Liver (tissue), 9 donors: ENCODE data around the gene PRKN. TPM values are rescaled to one million over a fixed set of nuclear protein-coding genes. Genes with fewer than 3 reads are reported as not detected.

Experiments used
- DNase-seq: peaks from one replicate; pipeline ENCODE4 v3.0.0-alpha.2; 2017; ENCODE audit warnings: low spot score
- H3K27ac ChIP-seq, 2 donors: one replicate each; pipeline ENCODE4 v1.7.0; 2013; ENCODE audit warnings: inconsistent platforms in 2 of 2, low read length in 2 of 2, control low read depth in 1 of 2, low read depth in 1 of 2, mild to moderate bottlenecking in 1 of 2
- H3K27me3 ChIP-seq, 4 donors: one replicate each; pipeline versions ENCODE4 v1.6.1 to v1.7.0; 2013; ENCODE audit warnings: low read length in 3 of 4, inconsistent platforms in 1 of 4, mild to moderate bottlenecking in 1 of 4, moderate library complexity in 1 of 4; ENCODE audit not compliant: control insufficient read depth in 4 of 4, insufficient read depth in 4 of 4
- H3K36me3 ChIP-seq, 4 donors: one replicate each; pipeline versions ENCODE4 v1.6.1 to v1.7.0; 2013; ENCODE audit warnings: low read length in 3 of 4, mild to moderate bottlenecking in 3 of 4, low read depth in 1 of 4, moderate library complexity in 1 of 4; ENCODE audit not compliant: control insufficient read depth in 4 of 4, insufficient read depth in 3 of 4
- H3K4me1 ChIP-seq, 4 donors: one replicate each; pipeline versions ENCODE4 v1.6.1 to v1.7.0; 2013; ENCODE audit warnings: low read length in 3 of 4, mild to moderate bottlenecking in 3 of 4, moderate library complexity in 1 of 4; ENCODE audit not compliant: control insufficient read depth in 4 of 4, insufficient read depth in 4 of 4
- H3K4me3 ChIP-seq, 3 donors: one replicate each; pipeline versions ENCODE4 v1.6.1 to v1.7.0; 2013; ENCODE audit warnings: low read length in 3 of 3, control low read depth in 1 of 3, low read depth in 1 of 3, mild to moderate bottlenecking in 1 of 3
- H3K9ac ChIP-seq, 2 donors: one replicate each; pipeline ENCODE4 v1.7.0; 2013; ENCODE audit warnings: low read length in 2 of 2, mild to moderate bottlenecking in 2 of 2, moderate library complexity in 2 of 2, control low read depth in 1 of 2, low read depth in 1 of 2
- H3K9me3 ChIP-seq, 4 donors: one replicate each; pipeline versions ENCODE4 v1.6.1 to v1.7.0; 2013; ENCODE audit warnings: low read length in 3 of 4; ENCODE audit not compliant: control insufficient read depth in 4 of 4
- EGR1 ChIP-seq, 2 donors: IDR thresholded peaks; 2 replicates each; pipeline ENCODE4 v1.6.1; 2016 to 2018; ENCODE audit warnings: antibody characterized with exemption in 2 of 2, low read depth in 2 of 2
- FOXA1 ChIP-seq: IDR thresholded peaks from 2 replicates; pipeline ENCODE4 v1.6.1; 2016; ENCODE audit warnings: antibody characterized with exemption
- FOXA2 ChIP-seq: IDR thresholded peaks from 2 replicates; pipeline ENCODE4 v1.6.1; 2016; ENCODE audit warnings: antibody characterized with exemption
- GABPA ChIP-seq, 2 donors: IDR thresholded peaks in 1 of 2; conservative IDR thresholded peaks in 1 of 2; 2 replicates each; pipeline ENCODE4 v1.6.1; 2016; ENCODE audit warnings: antibody characterized with exemption in 2 of 2, mild to moderate bottlenecking in 1 of 2, moderate library complexity in 1 of 2
- HNF4A ChIP-seq, 2 donors: conservative IDR thresholded peaks; 2 replicates each; pipeline ENCODE4 v1.6.1; 2016; ENCODE audit warnings: antibody characterized with exemption in 2 of 2, mild to moderate bottlenecking in 2 of 2
- HNF4G ChIP-seq: IDR thresholded peaks from 2 replicates; pipeline ENCODE4 v1.6.1; 2016; ENCODE audit warnings: antibody characterized with exemption
- JUND ChIP-seq, 2 donors: IDR thresholded peaks; 2 replicates each; pipeline ENCODE4 v1.6.1; 2016; ENCODE audit warnings: antibody characterized with exemption in 2 of 2
- NR2F2 ChIP-seq: IDR thresholded peaks from 2 replicates; pipeline ENCODE4 v1.6.1; 2016; ENCODE audit warnings: antibody characterized with exemption
- RAD21 ChIP-seq, 2 donors: IDR thresholded peaks; 2 replicates each; pipeline ENCODE4 v1.6.1; 2016; ENCODE audit warnings: antibody characterized with exemption in 2 of 2, mild to moderate bottlenecking in 2 of 2
- RXRA ChIP-seq, 2 donors: IDR thresholded peaks; 2 replicates each; pipeline ENCODE4 v1.6.1; 2017 to 2018; ENCODE audit warnings: antibody characterized with exemption in 2 of 2, mild to moderate bottlenecking in 1 of 2
- SP1 ChIP-seq: IDR thresholded peaks from 2 replicates; pipeline ENCODE4 v1.6.1; 2018; ENCODE audit warnings: antibody characterized with exemption, mild to moderate bottlenecking
- TAF1 ChIP-seq: conservative IDR thresholded peaks from 2 replicates; pipeline ENCODE4 v1.6.1; 2016; ENCODE audit warnings: antibody characterized with exemption, mild to moderate bottlenecking
- YY1 ChIP-seq: IDR thresholded peaks from 2 replicates; pipeline ENCODE4 v1.6.1; 2016; ENCODE audit warnings: antibody characterized with exemption, mild to moderate bottlenecking
- WGBS: extraction: QIAGEN DNeasy Blood & Tissue Kit; methylation state at CpG from one replicate; pipeline ENCODE4 v1.1.7; 2013; 5-methylcytosine and 5-hydroxymethylcytosine counted together
- polyA plus RNA-seq, 2 donors: library from polyadenylated mRNA; stranded (reverse) in 1 of 2; unstranded in 1 of 2; fragments of 200-250 nt in 1 of 2; fragments of >200 nt in 1 of 2; fragmentation: Nextera tagmentation in 1 of 2; extraction: Ambion mirVana in 1 of 2; gene quantifications; one replicate each; pipeline versions ENCODE4 v1.2.1 to v1.2.3, GENCODE V29; 2013 to 2015
- total RNA-seq, 2 donors: library from RNA; depleted of rRNA; stranded (reverse); fragments of >200 nt; gene quantifications; one replicate each; pipeline ENCODE4 v1.2.3, GENCODE V29; 2014
- TF ChIP-seq, protein P1 (sequence below): IDR thresholded peaks from 2 replicates; pipeline ENCODE4 v1.6.1; 2016; ENCODE audit warnings: antibody characterized with exemption
- TF ChIP-seq, protein P2 (sequence below): IDR thresholded peaks from 2 replicates; pipeline ENCODE4 v1.6.1; 2016; ENCODE audit warnings: antibody characterized with exemption
- TF ChIP-seq, protein P3 (sequence below): fragments of 150-350 bp; IDR thresholded peaks from 2 replicates; pipeline ENCODE4 v1.5.1; 2017; ENCODE audit warnings: improper control_type of control experiment, low read depth, low read length; ENCODE audit not compliant: missing input control
- TF ChIP-seq, protein P4 (sequence below): IDR thresholded peaks from 2 replicates; pipeline ENCODE4 v1.6.1; 2016; ENCODE audit warnings: antibody characterized with exemption
- donor health status: healthy.
- donor health status: healthy.
- donor health status: healthy.
- donor health status: healthy.
- donor health status: healthy.

PRKN gene
- total and polyA plus RNA-seq, 4 donors = 0.47 to 4.1 (median 3.2) TPM

DNA sequence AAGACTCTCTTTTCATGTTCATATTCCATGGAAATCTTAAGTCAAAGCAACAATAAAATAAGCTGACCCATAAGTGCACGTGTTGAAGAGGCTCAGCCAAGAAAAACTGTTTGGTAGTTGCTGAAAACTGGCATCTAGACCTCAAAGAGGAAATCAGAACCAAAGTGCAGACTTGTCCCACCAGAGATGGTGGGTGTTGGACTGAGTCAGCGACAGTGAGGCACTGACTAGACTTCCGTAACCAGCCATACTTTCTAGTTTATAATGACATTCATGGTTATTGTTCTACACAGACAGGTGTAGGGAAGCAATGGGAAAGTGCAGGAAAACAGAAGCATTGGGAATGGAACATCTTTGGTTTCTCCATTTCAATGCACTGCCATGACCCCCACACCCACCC, 1278.0 kb downstream of the PRKN start (continued):
- TF ChIP-seq, protein P1, sequence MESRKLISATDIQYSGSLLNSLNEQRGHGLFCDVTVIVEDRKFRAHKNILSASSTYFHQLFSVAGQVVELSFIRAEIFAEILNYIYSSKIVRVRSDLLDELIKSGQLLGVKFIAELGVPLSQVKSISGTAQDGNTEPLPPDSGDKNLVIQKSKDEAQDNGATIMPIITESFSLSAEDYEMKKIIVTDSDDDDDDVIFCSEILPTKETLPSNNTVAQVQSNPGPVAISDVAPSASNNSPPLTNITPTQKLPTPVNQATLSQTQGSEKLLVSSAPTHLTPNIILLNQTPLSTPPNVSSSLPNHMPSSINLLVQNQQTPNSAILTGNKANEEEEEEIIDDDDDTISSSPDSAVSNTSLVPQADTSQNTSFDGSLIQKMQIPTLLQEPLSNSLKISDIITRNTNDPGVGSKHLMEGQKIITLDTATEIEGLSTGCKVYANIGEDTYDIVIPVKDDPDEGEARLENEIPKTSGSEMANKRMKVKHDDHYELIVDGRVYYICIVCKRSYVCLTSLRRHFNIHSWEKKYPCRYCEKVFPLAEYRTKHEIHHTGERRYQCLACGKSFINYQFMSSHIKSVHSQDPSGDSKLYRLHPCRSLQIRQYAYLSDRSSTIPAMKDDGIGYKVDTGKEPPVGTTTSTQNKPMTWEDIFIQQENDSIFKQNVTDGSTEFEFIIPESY = no peak
- no peak for TF ChIP-seq NR2F2
- TF ChIP-seq TAF1 = no peak
- TF ChIP-seq GABPA (IDR thresholded peaks at IDR 0.05 in 1 of 2, conservative IDR thresholded peaks at IDR 0.05 in 1 of 2) = no peak
- no peak for TF ChIP-seq YY1
- TF ChIP-seq RXRA (IDR thresholded peaks at IDR 0.05) = no peak

DNA sequence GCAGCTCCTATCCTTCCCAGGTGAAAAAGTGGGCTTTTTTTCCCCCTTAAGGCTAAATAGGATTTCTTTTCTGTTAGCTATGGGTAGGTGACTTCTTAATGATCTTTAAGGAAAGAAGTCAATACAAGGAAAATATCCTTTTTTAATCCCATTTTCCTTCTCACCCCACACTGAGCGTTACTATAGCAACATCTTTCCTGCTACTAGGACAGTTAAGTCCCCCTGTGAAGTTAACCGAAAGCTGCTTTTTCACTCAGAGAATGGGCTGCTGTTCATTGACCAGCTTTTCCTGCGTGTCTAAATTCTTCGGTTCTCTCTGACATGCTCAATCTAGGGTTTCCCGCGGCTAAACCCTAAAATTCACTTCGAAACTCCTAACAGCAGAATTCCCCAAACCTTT, 1280.6 kb downstream of the PRKN start:
- H3K36me3 ChIP-seq = no peaks in the 10 kb centered on the region
- no peak overlapping the region for H3K4me3 ChIP-seq
- H3K9me3 ChIP-seq = no peaks in the 10 kb centered on the region
- H3K4me1 ChIP-seq = no peaks in the 10 kb centered on the region
- no peak overlapping the region for H3K9ac ChIP-seq
- no peak for DNase-seq
- no peaks in the 10 kb centered on the region for H3K27me3 ChIP-seq
- 94% methylated on average over 7 of the region's 7 CpGs for WGBS
- H3K27ac ChIP-seq = no peak overlapping the region
- TF ChIP-seq TAF1 (no peak), FOXA1 (no peak), FOXA2 (no peak), YY1 (no peak), NR2F2 (no peak), RXRA (IDR thresholded peaks at IDR 0.05) (no peak), HNF4A (conservative IDR thresholded peaks at IDR 0.05) (no peak), RAD21 (IDR thresholded peaks at IDR 0.05) (no peak), JUND (IDR thresholded peaks at IDR 0.05) (no peak), EGR1 (IDR thresholded peaks at IDR 0.05; ENCODE audit: low read depth in 2 of 2) (no peak)
- TF ChIP-seq, protein P2, sequence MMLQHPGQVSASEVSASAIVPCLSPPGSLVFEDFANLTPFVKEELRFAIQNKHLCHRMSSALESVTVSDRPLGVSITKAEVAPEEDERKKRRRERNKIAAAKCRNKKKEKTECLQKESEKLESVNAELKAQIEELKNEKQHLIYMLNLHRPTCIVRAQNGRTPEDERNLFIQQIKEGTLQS = no peak
- TF ChIP-seq, protein P3, sequence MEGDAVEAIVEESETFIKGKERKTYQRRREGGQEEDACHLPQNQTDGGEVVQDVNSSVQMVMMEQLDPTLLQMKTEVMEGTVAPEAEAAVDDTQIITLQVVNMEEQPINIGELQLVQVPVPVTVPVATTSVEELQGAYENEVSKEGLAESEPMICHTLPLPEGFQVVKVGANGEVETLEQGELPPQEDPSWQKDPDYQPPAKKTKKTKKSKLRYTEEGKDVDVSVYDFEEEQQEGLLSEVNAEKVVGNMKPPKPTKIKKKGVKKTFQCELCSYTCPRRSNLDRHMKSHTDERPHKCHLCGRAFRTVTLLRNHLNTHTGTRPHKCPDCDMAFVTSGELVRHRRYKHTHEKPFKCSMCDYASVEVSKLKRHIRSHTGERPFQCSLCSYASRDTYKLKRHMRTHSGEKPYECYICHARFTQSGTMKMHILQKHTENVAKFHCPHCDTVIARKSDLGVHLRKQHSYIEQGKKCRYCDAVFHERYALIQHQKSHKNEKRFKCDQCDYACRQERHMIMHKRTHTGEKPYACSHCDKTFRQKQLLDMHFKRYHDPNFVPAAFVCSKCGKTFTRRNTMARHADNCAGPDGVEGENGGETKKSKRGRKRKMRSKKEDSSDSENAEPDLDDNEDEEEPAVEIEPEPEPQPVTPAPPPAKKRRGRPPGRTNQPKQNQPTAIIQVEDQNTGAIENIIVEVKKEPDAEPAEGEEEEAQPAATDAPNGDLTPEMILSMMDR = no peak
- TF ChIP-seq, protein P1 = no peak

DNA sequence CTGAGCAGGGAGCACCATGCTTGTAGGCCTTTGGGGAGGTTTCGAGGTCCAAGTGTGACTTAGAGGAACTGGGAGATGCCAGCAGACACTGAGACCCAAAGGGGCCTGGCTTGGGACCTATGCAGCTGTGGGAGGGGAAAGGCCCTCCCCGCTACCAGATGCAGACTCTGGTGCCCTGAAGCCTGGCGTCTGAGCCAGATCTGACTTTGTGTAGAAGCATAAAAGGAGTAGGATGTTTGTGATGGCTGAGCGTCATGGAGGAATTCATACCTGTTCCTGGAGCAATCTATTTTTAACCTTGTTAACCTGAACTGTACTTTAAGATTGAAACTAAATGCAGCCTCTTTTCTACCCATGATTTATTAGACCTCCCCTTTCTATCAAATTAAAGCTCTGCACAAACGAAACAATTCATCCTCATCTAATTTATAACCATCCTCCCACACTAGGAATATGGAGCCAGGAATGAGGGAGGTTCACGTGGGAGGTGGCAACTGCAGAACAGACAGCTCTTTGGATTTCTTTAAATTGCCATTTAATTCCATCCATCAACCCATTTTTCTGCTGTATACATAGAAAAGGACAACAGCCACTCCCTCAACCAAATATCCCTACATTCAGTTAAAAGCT, 1281.2 kb downstream of the PRKN start:
- H3K9ac ChIP-seq = no peak overlapping the region
- 90% methylated on average over 6 of the region's 6 CpGs for WGBS
- no peaks in the 10 kb centered on the region for H3K9me3 ChIP-seq

More for the DNA sequence above, 1281.2 kb downstream of the PRKN start:
- H3K4me1 ChIP-seq = no peaks in the 10 kb centered on the region
- H3K27me3 ChIP-seq = no peaks in the 10 kb centered on the region
- TF ChIP-seq, protein P1 = no peak
- TF ChIP-seq SP1 = no peak
- TF ChIP-seq, protein P3 = no peak
- TF ChIP-seq RXRA (IDR thresholded peaks at IDR 0.05) = no peak
- no peak for TF ChIP-seq HNF4G
- TF ChIP-seq, protein P4, sequence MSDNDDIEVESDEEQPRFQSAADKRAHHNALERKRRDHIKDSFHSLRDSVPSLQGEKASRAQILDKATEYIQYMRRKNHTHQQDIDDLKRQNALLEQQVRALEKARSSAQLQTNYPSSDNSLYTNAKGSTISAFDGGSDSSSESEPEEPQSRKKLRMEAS = no peak
- no peak for TF ChIP-seq HNF4A (conservative IDR thresholded peaks at IDR 0.05)
- TF ChIP-seq FOXA2 = no peak
- TF ChIP-seq EGR1 (IDR thresholded peaks at IDR 0.05; ENCODE audit: low read depth in 2 of 2) = no peak
- TF ChIP-seq YY1 = no peak
- no peak for TF ChIP-seq JUND (IDR thresholded peaks at IDR 0.05)
- no peak for TF ChIP-seq GABPA (IDR thresholded peaks at IDR 0.05 in 1 of 2, conservative IDR thresholded peaks at IDR 0.05 in 1 of 2)
- DNase-seq = no peak
- H3K27ac ChIP-seq = no peak overlapping the region
- no peaks in the 10 kb centered on the region for H3K36me3 ChIP-seq
- H3K4me3 ChIP-seq = no peak overlapping the region
